DMS79 treated with DMSO at 0.1 percent for 48 hours (cell line): Measurements from ENCODE around the gene CCN2.
A peak's percentile ranks its signal among the peaks of the same experiment; 100 is the strongest.
"Not testable (repeated sequence)": the region's sequence is repeated elsewhere in the genome, so short reads cannot be mapped to it uniquely, and the experiment has no call there.

ENCODE experiments used
- DNase-seq: peaks from one replicate; lab custom pipeline; 2025; lab: John Stamatoyannopoulos, UW

Gene CCN2

DNA sequence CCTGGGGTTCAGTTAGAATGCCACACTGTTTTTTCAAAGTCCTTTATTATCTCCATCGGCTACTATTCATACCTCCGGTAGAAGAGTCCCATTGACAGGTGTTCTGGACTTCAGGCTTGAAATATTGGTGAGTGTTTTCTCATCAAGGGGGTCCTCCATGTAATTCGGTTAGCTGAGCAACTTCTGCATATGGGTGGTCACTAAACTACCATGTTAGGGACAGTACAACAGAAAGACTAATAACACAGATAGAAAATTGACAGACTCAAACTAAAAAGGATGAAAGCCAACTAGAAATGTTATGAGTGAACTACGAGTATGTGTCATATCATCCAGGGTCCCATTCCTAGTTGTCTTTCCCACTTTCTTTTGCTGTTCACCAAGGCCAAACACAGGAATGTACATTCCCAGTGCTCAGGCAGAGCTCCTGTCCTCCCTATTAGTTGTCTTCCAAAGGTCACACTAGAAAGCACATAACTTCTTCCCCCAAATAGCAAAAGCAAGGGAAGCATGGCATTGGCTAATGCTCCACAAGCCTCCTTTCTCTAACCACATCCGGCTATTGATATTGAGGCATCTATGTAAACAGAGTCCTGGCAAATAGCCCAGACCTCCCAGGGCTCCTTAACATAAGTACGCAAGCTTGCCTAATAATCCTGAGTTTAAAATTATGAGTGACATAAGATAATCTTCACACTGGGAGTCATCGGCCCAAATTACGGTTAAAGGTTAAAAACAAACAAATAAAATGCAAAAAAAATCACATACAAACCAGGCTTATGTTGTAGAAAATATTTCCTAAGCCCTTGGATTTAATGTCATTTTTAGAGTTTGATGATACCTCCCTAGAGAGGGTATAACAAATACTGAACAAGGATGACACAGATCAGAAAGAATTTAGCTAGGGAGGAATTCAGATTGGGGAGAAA is 13.2 kb downstream of the CCN2 start:
- DNase-seq = no peak

DNA sequence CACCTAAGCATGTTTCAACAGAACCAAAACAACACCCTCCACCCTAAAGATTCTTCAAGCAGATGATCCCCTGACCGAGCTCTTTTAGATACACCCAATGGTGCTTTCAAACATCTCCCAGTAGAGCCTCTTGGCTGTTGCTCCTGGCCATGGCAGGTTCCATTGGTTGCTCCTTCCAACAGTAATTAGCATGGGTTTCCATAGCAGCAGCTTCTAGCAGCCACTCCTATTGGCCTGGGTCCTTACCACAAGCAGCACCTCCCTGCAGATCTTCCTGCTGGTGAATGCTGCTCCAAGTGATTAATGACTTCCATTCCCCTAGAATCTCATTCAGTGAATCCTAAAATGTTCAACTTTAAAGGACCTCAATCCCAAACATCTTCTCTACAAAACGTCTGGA is 13.9 kb downstream of the CCN2 start:
- DNase-seq = no peak

DNA sequence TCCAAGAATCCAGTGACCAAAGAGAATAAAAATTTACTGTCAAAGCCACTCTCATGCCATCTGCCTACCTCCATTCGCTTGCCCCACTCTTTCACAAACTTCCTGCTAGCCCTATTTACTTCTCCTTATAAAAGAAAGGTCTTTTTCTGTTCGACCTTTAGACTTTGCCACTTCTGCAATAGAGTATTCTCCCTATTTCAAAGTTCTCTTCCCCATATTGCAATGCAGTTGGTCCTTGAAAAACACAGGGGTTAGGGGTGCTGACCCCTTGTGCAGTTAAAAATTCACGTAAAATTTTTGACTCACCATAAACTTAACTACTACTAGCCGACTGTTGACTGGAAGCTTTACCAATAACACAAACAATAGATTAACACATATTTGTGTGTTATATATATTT is 15.0 kb downstream of the CCN2 start:
- no peak for DNase-seq

DNA sequence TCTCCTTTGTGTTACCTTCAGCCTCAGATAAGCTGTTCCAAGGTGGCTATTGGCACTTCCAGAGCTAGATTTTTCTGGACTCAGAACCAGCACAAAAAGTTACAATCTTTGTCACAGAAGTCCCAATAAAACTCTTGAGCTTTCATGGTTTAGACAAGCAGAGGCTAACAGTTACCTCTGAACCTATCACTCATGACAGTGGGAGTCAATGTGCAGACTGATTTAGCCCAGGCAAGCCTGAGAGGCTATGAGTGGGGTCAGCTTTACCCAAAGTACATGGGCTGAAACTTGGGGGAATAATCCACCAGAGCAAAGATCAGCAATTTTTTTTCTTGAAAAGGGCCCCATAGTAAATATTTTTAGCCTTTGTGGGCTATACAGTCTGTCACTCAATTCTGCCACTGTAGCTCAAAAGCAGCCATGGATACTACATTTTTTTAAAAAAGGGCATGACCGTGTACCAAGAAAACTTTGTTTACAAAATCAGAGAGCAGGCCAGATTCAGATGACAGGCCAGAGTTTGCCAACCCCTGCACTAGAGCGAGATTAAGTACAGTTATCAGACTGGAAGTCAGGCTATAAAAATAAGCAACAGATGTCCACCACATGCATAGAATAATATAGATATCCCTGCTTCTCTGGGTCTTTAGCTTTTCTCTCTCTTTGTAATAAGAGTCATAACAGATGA is 20.0 kb downstream of the CCN2 start:
- DNase-seq = no peak

DNA sequence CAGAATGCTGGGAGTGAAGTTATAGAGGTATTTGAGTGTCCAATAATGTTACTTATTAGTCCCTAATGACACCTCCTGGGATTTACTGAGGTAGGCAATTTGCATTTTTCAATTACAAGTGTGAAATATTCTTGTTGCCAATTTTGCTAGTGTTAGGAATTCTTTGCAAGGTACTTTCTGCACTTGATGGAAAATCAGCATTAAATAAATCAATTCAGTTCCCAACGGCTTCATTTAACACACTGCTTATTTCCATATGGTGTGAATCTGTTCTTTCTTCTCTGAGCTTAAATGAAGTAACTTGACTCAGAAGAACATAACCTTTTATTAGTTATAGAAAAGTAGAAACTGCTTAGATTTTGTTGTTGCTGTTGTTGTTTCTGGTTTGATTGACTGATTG is 21.2 kb downstream of the CCN2 start:
- DNase-seq = no peak

DNA sequence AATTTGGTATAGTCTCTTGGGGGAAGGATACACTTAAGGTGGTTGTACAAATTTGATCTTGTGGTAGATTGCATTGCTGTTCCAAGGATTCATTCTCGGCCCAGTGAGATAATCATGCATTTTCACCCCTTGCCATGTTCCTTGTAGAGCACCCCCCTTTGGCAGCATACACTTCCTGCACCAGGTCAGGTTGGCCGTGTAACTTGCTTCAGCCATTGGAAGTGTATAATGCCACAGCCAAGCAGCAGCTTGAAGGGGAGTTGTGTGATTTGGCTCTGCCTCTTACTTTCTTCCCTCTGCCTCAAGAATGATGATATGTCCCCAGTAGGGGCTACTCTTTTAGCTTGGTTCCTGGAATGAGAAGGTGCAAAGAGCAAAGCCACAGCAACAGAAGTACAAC is 21.9 kb downstream of the CCN2 start:
- DNase-seq = no peak

DNA sequence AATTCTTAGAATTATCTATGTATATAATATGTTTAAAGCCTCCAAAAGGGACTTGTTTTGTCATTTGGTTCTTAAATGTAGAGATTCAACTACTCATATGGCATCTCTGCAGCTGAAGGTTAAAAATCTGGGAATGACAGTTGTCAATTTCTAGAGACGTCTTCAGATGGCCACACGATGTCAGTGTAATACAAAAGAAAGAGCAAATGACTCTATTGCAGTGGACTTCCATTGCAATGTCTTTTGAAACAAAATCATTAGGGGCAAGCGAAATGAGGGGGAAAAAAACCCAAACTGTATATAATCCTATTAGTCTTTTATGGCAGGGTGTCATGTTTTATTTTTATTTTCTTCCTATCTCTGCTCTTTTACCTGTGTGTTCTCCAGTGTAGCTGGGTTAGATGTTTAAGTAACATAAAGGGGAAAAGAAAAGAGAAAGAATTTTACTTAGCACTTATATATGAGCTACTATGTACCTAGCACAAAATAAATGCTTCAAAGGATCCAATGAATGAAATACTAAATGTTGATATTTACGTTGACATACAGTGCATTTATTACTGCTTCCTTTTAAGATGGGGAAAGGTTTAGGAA is 26.2 kb downstream of the CCN2 start:
- no peak for DNase-seq

DNA sequence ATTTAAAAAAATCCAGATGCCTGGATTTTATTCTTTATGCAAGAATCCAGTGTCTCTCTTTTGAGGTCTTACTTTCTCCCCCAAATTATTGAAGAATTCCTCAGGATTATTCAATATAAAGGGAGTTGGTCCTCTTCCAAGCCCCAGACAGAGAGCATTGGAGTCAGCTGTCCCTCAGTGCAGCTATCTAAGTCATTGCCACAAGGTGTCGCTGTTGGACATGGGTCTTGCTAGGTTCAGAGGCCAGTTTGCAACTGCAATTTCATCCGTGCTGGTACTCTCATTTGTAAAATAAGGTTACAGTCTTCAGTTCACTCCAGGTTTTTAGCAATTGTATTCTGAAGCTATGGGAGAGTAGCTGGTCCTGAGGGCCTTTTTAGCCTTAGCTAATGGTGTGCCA is 27.8 kb downstream of the CCN2 start:
- DNase-seq = no peak

DNA sequence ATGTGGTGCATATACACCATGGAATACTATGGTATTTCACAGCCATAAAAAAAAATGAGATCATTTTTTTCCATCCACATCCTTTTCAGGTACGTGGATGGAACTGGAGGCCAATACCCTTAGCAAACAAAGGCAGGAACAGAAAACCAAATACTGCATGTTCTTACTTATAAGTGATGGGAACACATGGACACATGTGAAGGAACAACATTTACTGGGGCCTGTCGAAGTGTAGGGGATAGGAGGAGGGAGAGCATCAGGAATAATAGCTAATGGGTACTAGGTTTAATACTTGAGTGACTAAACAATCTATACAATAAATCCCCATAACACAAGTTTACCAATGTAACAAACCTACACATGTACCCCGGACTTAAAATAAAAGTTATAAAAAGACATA is 30.5 kb downstream of the CCN2 start:
- DNase-seq = no peak

DNA sequence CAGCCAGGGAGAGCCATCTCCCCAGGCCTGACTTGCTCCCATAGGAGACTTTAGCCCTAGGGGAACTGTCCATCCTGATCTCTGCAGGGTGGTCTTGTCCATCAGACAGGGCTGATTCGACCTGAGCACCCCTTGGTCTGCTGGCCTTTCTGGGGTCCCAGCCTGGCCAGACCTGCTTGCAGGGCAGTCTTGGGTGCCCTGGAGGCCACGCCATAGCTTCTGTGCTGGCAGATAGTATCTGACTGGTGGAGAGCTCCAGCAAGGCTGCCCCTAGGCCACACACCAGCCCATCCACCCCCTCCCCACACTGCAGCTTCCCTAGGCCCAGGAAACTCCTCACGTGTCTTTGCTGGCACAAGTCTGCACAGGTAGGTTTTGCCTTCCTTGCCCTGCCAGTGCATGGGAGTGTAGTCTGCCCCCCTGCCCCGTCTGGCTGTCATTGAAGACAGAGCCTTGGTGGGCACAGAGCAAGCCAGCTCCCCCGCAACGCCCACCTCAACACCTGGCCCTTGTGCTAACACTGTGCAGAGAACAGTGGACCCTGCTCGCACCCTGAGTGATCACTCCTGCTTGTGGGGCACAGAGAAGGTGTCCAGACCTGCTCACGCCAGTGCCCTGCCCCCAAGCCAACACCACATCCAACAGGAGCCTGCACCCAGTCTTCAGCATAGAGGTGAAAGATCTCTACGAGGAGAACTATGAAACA is 32.4 kb downstream of the CCN2 start:
- DNase-seq = no peak

DNA sequence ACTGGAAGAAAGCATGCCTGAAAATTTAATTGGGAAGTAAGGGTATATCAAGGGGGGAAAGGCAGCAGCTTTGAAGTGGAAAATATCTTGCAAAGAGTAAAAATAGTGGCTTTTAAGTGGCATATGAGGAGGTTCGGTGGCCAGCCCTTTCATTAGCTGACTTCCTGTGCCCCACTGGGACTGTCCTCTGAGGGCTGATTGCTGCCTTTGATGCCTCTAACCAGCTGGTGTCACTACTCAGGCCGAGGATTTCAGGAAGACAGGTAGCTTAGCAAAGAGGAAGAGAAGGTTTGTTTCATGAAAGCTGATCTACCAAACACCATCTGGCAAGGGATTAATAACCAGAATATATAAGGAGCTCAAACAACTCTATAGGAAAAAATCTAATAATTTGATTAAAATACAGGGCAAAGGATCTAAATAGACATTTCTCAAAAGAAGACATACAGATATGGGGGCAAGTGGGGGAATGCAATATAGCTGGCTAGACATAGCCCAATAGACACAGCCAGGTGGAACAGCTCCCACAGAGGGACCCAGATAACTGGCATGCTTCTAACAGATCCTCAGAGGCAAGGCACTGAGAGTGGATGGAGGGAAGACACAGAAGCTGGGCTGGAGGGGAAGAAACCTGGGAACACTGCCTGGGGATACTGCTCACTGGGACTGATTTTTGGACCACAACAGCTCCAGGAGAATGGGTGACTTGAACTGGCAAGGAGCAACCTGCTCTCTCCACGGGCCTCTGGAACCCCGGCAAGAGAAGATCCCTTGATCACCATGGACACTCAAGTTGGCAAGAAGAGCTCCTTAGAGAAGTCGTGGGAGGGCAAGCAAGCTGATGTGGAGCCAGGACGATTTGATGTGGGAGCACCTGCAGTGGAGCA is 33.2 kb downstream of the CCN2 start:
- DNase-seq = no peak

DNA sequence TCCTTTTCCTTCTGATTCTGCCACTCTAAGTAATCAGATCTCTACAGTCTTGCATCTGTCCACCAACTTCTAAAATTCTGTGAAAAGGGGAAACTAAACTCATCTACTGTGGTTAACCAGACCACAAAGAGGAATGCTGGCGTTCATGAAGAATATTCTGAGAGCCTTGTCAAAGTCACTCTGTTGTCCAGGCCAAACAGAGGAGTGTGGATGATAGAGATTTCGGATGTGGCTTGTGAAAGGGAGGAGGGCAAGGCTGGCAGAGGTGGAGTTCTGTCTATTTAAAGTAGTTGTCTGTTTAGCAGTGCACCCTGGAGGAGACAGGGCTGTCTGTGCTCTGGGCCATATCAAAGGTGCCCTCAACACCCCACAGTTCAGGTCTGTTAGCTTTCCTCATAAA is 33.9 kb downstream of the CCN2 start:
- DNase-seq = no peak

DNA sequence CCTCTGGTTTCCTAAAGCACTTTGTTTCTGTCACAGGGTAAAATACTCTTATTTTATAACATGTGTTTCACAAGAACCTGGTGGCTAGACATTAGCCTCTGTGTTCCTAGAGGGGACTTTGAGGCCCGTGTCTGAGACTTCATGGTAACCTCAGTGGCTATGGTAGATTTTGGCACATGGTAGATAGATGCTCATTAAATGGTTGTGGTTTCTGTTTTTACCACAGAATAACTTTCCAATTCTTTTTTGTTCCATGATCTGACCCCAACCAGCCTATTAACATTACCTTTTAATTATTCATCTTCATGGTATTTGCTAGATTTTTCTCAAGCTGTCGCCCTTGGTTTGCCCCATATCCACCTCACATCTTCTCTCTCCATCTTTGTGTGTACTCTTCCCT is 34.3 kb downstream of the CCN2 start:
- no peak for DNase-seq

DNA sequence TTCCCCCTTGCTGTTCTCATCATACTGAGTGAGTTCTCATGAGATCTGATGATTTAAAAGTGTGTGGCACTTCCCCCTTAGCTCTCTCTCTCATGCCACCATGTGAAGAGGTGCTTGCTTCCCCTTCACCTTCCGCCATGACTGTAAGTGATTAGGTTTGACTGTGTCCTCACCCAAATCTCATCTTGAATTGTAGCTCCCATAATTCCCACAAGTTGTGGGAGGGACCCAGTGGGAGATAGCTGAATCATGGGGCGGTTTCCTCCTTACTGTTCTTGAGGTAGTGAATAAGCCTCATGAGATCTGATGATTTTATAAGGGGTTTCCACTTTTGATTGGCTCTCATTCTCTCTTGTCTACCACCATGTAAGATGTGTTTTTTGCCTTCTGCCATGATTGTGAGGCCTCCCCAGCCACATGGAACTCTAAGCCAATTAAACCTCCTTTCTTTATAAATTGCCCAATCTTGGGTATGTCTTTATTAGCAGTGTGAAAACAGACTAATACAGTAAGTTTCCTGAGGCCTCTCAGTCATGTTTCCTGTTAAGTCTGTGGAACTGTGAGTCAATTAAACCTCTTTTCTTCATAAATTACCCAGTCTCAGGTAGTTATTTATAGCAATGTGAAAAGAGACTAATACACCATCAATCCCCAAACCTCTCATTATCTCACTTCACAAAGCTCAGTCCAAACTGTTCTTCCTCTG is 34.9 kb downstream of the CCN2 start:
- DNase-seq = not testable (repeated sequence)

DNA sequence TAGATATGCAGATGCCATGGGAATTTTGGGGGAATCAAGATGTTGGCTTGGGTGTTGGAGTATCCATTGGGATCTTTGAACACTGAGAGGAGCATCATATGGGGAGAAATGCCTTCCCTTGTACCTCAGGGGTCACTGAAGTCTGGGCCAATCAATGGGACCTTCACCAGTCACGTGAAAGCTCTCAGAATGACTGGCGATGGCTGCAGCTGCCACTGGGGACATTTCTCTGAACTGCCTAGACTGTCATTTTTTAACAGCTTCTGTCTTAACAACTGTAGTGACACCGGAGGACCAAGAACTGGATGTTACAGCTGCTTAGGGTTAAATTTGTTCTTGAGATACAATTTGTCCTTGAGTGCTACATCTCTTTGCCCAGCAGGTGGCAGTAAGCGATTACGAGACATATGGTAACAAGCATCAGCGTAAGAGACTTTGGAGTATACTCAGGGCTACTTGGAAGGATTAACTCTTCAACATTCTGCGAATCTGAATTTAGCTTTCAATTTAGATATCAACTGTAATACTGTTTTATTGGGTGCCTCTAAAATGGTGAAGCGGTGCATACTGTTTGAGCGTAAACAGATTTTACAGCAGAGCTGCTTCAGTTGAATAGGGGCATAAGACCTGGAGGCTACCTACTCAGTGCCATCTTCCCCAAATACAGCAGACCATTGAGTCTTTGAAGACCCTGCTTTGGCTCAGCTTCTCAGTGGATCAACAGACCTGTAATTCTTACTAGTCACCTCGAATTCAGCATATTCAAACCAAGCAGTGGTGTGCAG is 36.0 kb downstream of the CCN2 start:
- peak; percentile 17 for DNase-seq

DNA sequence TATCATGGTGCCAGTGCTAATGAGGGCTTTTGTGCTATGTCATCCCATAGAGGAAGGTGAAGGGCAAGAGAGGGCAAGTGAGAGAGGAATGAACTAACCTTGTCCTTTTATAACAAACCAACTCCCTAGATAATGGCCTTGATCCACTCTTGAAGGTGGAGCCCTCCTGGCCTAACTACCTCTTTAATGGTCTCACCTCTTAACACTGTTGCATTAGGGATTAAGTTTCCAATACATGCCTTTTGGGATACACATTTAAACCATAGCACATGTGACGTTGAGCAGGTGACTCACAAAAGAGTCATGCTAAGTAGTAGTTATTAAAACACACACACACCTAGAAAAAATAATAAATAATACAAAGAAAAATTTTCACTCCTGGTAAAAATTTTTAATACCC is 36.9 kb downstream of the CCN2 start:
- DNase-seq = no peak

DNA sequence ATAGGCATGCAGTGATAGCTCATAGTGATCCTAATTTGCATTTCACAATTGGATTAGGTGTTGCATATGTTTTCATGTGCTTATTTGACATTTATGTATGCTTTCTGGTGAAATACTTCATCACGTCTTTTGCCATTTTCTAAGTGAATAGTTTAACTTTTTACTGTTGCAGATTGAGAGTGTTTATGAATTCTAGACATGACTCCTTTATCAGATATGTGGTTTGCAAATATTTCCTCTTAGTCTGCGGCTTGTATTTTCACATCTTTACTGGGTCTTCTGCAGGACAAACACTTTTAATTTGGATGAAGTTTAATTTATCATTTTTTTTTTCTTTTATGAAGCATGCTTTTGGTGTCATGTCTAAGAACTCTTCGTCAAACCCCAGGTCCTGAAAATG is 39.2 kb downstream of the CCN2 start:
- DNase-seq = no peak

DNA sequence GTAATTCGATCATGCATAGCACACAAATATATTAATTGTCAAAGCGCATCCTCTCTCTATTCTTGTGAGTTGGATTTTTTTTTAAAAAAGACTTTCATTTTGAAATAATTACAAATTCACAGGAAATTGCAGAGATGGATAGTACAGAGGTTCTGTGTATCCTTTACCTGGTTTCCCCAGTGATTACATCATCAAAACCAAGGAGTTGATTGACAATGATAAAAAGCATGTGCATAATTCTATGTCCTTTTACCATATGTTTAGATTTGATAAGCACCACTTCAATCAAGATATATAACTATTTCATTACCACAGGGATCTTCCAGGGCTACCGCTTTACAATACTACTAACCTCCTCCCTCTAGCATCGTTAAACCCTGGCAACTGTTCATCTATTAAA is 40.2 kb downstream of the CCN2 start:
- DNase-seq = no peak

DNA sequence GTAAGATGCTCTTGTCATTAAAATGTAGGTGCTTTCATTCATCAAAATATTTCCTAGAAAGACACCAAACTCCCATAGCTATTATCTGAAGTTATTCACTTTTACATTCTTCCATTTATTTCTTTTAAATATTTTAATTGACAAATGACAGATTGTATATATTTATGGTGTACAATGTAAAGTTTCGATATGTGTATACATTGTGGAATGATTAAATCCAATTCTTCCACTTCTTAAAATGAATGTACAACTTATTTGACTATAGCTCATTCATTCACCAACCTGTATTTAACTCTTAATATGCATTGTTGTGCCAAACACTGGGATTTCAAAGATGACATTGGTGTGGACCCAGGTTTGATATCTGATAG is 41.0 kb downstream of the CCN2 start:
- no peak for DNase-seq
